ENCODE data around the gene FUZ.
A peak's percentile ranks its signal among the peaks of the same experiment; 100 is the strongest.
"Not testable (repeated sequence)": the region's sequence is repeated elsewhere in the genome, so short reads cannot be mapped to it uniquely, and the experiment has no call there.

FUZ gene

DNA sequence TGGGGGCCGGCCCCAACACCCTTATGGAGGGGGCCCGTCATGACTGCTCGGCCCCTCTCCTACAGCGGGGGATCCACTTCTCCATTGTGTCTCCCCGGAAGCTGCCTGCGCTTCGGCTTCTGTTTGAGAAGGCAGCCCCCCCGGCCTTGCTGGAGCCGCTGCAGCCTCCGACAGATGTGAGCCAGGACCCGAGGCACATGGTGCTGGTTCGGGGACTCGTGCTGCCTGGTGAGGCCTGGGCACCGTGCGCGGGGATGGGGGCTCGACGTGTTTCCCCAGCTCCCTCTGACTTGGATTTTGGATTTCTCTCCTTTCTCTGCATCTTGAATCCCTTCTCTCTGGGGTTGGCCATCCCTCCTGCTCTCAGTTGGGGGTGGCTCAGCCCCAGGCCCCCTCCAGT is 16.6 kb upstream of the FUZ start:
- DNase-seq = no peak

GRCh38 chr19:49829200-49829599 is 16.1 kb upstream of the FUZ start:
- no peak for DNase-seq

- no peak for DNase-seq
These were observed 13.9 kb upstream of the FUZ start for GRCh38 chr19:49827034-49827433.

DNA sequence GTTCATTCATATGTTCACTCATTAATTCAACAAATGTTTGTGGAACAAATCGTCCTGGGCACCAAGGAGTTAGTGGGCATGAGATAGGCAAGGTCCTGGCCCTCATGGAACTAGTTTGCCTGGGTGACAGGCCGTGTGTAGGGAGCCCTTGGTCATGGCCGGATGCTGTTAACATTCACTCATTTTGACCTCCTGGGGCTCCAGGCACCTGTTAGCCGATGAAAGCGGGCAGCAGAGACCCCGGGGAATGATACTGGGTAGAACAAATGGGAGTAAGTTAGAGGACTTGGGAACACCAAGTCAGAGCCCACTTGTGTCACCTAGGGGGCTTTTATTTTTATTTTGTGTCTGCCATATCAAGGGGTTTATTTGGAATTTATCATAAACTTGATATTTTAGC is 11.6 kb upstream of the FUZ start:
- no peak for DNase-seq

DNA sequence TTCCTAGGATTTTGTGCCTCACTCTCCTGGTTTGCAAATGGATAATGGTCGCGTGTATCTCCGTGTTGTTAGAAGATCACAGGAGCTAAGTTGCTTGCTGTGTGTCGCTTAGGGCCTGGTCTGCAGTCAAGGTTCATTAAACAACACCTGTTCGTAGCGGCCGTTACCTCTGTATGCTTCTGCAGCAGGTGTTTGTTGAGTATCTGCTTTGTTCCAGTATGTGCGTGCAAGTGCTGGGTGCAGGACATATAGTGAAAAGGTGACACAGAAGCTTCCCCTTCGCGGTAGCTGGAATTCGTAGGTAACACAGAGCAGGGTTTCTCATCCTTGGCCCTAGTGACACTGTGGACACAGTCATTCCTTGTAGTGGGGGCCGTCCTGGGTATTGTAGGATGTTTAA is 10.4 kb upstream of the FUZ start:
- DNase-seq = peak; percentile 56

- DNase-seq = peak; percentile 47
These were observed 7.0 kb upstream of the FUZ start for GRCh38 chr19:49820125-49820524.

GRCh38 chr19:49819452-49820115 is 6.5 kb upstream of the FUZ start:
- not testable (repeated sequence) for DNase-seq

- DNase-seq = no peak
These were observed 5.7 kb upstream of the FUZ start for GRCh38 chr19:49818649-49819370.

DNA sequence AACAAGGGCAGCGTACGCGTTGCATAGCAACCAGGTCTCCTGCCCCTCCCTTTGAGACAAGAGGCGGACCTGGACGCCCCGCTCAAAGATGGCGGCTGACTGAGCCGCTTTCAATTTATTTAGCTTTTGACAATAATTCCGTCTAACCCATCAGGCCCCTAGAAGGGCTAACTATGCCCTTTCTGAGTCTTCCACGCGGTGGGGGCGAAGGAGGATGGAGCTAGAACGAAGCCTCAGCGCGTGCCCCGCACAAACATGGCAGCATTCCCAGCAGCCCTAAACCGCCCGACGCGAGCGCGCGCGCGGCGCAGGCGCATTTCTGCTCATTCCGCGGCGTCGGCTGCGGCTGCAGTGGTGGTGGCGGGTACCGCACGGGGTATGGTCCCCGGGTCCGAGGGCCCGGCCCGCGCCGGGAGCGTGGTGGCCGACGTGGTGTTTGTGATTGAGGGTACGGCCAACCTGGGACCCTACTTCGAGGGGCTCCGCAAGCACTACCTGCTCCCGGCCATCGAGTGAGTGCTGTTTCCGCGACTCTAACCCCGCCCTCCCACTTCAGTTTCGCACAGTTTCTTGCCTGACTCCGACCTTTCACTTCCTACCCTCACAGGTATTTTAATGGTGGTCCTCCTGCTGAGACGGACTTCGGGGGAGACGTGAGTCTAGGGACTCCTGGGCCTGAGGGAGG is 5.0 kb upstream of the FUZ start, which contains the start of gene MED25:
Gene MED25, plus strand, starts transcription at position 326 of the 685 bp plus-strand sequence. Its CDS starts 53 bp downstream, at position 379.
- DNase-seq = peak; percentile 62

DNA sequence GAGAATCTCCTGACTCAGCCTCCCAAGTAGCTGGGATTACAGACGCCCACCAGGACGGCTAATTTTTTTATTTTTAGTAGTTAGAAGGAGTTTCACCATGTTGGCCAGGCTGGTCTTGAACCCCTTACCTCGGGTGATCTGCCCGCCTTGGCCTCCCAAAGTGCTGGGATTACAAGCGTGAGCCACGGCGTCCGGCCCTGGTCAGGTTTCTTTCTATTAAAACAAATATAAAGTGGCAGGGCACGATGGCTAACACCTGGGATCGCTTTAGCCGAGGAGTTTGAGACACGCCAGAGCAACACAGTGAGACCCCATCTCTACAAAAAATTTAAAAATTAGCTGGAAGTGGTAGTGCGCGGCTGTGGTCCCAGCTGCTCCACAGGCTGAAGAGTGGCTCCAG is 3.5 kb upstream of the FUZ start:
- no peak for DNase-seq

GRCh38 chr19:49814010-49814409 is 918 bp upstream of the FUZ start:
- DNase-seq = no peak

DNA sequence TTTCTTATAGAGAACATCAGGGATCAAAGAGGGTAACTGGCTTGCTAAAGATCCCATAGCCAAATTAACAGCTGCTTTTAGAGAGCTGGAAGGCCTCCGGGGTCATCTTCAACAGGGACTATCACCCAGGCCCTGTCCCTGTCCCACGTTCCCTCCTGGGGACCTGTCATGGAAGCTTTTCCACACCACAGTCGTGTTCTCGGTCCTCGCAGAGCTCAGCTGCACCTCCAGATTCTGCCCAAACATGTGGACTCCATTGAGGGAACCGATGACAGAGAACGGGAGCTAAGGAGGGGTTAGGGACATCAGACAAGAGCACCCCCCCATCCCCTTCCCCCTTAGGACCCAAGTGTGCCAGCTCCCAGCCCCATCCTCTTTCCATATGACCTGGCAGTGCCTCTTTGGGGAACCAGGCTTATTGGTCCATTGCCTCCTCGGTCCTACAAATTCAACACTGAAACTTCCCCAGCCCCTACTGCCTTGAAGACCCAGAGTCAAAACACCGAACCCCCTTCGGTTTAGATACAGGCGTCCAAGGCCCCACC is 568 bp downstream of the FUZ start:
- DNase-seq = no peak

GRCh38 chr19:49811328-49811727 is 1.8 kb downstream of the FUZ start:
- no peak for DNase-seq

GRCh38 chr19:49809941-49810389 is 3.1 kb downstream of the FUZ start:
- DNase-seq = no peak

DNA sequence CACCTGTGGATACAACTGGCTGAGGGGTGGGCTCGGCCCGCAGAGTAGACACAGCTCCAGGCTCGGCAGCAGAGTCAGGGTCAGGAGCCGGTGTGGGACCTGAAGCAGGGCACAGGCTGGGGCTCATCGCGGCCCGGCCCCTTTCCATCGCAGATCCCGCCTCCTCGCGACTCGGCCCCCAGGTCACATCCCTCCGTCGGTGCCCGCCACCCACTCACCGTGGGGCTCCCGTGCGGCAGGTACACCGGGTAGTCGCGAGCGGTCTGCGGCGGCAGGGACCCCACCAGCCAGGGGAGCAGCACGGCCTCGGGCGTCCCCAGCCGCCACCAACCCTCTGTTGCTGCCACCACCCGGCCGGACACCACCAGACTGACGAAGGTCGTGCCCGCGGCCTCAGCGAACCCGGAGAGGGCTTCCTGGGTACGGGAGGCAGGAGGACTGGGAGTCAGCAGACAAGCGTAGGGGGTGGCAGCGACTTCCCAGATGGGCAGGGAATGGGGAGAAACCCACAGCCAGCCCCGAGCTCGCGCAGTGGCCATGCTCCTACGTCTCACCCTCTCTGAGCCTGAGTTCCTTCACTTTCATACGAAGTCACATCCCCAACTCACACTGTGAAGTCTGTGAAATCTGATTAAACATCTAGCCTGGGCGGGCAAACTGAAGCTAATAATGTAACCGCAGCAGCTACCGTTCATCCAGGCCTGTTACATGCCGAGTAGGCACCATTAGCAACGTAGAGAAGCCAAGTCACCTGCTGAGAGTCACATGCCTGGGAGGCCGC is 3.7 kb downstream of the FUZ start:
- DNase-seq = no peak

DNA sequence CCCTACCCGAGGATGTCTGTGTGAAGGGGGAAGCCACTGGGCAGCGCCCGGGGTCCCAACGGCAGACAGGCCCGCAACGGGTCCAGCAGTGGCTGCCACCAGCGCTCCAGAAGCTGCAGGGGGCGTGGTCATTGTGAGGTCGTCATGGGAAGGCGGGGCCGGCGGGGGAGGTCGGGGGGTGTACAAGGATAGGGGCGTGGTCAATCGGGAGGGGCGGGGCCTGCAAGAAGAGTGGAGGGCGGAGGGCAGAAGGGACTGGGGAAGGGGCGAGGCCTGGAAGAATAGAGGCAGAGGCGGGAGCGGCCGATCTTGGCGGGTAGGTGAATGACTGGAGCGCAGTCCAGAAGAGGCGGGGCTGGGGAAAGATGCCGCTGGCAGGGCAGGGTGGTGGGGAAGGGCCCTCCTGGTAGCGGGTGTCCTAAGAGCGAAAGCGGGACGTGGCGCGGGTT is 4.4 kb downstream of the FUZ start:
- peak; percentile 63 for DNase-seq

DNA sequence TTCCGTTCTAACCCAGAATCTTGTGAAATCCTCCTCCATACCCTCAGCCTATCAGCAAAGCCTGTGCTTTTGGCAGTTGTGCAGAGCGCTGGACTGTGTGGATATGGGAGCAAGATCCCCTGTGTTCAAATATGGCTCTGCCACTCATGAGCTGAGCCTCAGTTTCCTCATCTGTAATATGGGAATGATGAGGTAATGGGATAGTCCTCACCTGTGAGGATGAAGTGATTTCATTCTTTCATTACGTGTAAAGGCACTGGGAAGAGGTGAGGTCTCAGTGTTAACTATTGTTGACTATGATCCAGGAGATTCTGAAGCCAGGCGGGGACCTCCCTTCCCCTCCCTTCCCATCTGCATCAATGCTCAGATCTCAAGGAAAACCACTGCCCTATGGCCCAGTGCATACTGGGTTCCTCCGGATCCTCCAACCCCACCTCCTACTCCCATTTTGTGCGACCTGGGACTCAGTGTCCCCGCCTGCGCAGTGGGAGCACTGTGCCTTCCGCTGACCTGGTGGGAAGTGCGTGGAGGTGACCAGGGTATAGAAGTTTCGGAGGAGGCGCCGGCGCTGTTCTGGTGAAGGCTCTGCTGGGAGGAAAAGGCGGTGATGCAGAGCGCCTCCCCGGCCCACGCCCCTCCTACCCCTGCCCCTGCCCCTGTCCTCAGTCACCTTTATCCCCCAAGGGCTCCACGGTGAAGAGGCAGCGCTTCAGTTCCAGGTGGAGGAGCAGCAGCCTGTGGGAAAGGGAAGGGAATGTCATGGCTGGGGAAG is 5.0 kb downstream of the FUZ start:
- DNase-seq = no peak

DNA sequence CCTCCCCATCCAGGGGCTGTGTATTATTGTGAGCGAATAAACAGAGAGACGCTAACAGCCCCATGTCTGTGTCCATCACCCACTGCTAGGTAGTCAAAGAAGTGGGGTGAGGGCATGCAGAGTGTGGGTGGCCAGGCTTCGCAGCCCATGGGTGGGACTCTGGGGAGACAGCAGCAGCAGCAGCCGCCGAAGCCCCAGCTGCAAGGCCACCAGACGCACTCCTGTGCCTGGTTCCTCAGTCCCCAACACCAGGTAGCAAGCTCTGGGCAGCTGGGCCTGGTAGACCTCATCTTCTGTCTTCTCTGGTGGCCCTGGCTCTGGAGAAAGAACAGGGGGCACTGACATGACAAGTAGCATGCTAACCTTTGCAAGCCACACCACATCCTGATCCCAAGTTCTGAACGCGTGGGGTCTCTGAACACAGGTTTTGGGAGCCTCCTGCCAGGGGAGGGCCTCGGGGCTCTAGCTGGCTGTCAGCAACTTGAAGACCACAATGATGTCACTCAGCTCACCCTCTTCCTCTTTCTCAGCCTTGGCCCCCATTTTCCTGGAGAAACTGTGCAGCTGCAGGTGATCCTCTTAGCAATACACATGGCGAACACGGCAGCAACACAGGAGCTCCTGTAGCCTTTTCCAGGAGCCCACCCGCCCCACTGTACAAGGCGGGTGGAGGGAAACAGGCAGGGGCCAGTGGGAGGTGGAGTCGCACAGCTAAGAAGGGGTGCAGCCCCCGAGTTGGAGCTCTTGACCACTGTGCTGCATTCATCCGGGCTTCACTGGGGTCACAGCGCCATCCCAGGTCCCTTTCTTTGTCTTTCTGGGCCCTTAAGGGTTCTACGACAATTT is 5.8 kb downstream of the FUZ start:
- DNase-seq = no peak

DNA sequence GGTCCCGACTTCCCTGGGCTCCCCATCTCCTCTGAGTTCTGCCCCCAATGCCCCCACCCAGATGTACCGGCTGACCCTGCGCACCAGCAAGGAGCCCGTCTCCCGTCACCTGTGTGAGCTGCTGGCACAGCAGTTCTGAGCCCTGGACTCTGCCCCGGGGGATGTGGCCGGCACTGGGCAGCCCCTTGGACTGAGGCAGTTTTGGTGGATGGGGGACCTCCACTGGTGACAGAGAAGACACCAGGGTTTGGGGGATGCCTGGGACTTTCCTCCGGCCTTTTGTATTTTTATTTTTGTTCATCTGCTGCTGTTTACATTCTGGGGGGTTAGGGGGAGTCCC is 6.5 kb downstream of the FUZ start:
- DNase-seq = no peak

- no peak for DNase-seq
These were observed 7.1 kb downstream of the FUZ start for GRCh38 chr19:49805822-49806619.

All from NCI-H2107 (cell line).